SK-N-MC (cell line): ENCODE measurements around the gene PRKD1.

Experiments
- FOXP2 ChIP-seq: optimal IDR thresholded peaks from 2 replicates; pipeline ENCODE3; 2011; ENCODE audit warnings: mild to moderate bottlenecking, moderate library complexity; ENCODE audit not compliant: insufficient read depth; ENCODE audit errors: extremely low read length, control extremely low read depth
- POLR2AphosphoS5 ChIP-seq: IDR thresholded peaks from 2 replicates; pipeline ENCODE4 v1.6.1; 2012; ENCODE audit warnings: mild to moderate bottlenecking, low read depth, low read length, borderline replicate concordance

DNA sequence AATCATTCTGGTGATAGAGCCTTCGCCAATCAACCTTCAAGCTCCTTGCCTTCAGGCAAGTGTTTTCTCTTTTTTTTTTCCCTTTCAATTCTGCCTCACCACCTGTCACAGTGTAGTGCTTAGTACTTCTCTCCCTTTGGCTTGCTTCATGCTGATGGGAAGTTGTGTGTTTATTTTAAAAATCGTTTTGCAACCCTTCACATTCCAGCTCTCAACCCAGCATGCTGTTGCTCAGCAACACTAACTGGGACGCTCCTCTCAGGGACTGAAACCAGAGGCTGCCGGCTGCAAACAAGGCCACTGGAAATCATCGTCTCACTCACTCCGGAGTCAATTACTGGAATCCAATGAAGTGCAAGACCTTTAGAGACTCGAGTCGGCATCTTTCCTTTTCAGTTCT, 342.7 kb downstream of the PRKD1 start:
- TF ChIP-seq POLR2AphosphoS5, result no peak
- no peak for TF ChIP-seq FOXP2
